Measurements from ENCODE around the gene SPOP.

The SPOP gene

GRCh38 chr17:49582789-49583188 is 95.1 kb downstream of the SPOP start:
- DNase-seq: peak; percentile 28

DNA sequence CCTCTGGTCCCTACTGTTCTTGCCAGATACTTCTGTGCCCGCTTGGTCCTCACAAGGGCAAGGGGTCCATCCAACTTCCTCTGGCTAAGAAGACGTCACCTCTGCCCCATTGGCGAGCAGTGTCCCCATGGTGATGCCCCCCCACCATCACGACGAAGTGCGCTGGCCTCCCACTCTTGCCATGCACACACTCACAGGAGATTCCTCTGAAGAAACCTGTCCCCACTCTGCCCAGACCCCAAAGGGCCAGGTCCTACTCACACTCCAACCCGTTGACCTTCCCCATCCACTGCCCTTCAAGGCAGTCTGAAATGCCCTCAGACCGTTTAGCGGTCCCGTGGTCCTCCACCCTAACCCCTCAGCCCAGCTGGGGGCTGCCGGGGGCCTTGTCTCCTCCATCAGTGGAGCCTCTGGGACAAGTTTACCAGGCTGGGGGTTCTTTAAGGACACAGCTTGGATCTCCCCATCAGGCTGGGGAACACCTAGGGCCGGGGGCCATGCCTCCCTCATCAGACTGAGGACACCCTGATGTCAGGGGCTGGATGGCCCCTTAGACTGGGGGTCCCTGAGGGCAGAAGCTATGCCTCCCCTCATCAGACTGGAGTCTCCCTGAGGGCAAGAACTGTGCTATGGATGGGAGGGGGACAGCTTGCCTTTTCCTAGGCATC is 95.7 kb downstream of the SPOP start:
- no peak for DNase-seq

DNA sequence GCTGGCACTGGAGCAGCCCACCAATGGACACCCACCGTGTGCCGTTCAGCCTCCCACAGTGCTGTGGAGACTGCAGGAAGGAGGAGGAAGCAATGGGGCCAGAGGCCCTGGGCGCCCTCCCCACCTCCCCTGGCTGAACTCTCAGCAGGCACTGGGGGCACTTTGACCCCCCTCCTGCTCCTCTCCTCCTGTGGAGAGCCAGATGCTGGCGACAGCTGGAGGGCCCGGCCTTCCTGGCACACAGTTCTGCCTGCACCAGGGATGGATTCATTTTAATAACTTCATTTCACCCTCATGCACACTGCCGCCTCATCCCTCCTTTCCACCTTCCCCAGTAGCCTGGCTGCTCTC is 96.3 kb downstream of the SPOP start:
- DNase-seq: no peak

DNA sequence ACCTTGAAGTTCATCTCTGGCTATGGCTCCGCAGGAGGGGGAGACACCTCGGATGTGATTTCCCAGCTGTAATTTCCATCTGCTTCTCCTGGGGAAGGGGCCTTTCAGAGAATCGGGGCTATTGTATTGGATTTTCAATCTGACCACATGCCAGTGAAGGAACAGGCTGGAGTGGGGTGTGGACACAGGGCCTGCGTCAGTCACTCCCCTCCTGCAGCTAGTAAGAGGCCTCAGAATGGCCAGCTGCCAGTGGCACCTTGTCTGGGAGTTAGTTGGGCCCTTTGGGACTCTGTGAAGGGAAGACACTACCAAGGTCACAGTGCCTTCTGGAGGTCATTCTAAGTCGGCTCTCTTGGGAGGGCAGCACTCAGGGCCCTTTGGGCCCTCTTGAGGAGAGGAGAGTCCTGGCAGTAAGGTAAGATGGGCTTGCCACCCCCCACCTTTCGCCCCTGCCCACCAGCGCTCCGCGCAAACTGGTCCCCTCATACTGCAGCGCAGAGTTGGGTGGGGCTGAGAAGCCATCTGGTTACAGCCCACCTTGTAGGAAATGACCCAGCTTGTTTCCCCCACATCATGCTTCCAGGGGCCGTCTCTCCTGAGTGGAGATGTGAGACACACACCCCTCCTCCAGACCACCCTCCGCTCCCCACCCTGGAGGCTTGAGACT is 96.8 kb downstream of the SPOP start:
- no peak for DNase-seq

- DNase-seq: no peak
Observed at GRCh38 chr17:49580055-49580721, 97.7 kb downstream of the SPOP start.

DNA sequence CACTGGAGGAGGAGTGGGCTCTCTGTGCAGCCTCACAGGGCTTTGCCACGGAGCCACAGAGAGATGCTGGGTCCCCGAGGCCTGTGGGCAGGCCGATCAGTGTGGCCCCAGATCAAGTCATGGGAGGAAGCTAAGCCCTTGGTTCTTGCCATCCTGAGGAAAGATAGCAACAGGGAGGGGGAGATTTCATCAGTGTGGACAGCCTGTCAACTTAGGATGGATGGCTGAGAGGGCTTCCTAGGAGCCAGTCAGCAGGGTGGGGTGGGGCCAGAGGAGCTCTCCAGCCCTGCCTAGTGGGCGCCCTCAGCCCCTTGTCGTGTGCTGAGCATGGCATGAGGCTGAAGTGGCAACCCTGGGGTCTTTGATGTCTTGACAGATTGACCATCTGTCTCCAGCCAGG is 98.4 kb downstream of the SPOP start:
- DNase-seq: no peak

GRCh38 chr17:49578952-49579500 is 98.9 kb downstream of the SPOP start:
- no peak for DNase-seq

DNA sequence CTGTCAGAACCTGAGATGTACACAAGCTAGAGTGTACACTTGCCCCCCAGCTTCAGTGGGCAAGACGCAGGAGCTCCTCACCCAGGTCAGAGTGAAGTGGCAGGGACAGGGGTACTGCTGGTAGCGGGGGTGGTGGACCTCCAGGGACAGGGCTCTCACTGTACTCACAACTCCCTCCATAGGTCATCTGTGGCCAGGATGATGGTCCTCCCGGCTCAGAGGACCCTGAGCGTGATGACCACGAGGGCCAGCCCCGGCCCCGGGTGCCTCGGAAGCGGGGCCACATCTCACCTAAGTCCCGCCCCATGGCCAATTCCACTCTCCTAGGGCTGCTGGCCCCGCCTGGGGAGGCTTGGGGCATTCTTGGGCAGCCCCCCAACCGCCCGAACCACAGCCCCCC is 99.5 kb downstream of the SPOP start:
- no peak for DNase-seq

GRCh38 chr17:49577963-49578362 is 99.9 kb downstream of the SPOP start:
- DNase-seq: no peak

GRCh38 chr17:49577650-49577934 is 100.3 kb downstream of the SPOP start:
- DNase-seq: no peak

- DNase-seq: no peak
Observed at GRCh38 chr17:49576917-49577649, 100.8 kb downstream of the SPOP start.

DNA sequence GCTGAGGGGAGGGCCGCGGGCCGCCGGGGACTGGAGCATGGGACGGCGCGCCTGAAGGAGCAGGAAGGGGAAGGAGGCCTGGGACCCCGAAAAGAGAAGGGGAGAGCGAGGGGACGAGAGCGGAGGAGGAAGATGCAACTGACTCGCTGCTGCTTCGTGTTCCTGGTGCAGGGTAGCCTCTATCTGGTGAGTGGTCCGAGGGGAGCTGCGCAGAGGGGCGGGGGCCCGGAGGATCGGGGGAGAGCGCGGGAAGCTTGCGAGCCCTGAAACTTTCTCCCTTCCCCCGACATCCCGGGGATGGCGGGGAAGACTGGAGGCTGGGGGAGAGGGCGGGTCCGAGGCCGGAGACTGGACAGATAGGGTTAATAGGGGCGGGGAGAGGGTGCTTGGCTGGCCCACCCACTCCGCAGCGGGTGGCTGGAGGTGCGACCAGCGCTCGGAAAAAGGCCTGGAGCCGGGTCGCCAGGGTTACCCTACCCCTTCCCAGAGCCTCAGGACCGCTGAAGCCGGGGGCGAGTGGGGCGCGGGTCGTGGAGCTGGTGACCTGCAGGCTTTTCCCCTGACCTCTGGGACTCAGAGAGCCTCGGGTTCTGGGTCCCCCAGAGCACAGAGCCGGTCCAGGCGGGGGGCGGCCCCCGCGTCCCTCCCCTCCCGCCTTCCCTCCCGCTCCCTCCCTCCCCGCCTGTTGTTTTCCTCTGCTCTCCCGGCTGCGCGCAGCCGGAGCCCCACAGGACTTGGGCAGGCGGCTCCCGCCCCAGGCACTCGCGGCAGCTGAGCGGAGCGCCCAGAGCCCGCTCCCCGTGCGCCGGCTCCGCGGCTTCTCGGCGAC is 101.6 kb downstream of the SPOP start:
- DNase-seq: peak; percentile 30

GRCh38 chr17:49575679-49576087 is 102.2 kb downstream of the SPOP start, which contains the start of gene NXPH3:
Gene NXPH3 (plus strand): TSS chr17:49575871. CDS start chr17:49576220, 349 bp downstream.
- DNase-seq: no peak

GRCh38 chr17:49574945-49575678 is 102.8 kb downstream of the SPOP start:
- DNase-seq: no peak

GRCh38 chr17:49574323-49574781 is 103.5 kb downstream of the SPOP start:
- no peak for DNase-seq

GRCh38 chr17:49573510-49574322 is 104.2 kb downstream of the SPOP start:
- DNase-seq: no peak

DNA sequence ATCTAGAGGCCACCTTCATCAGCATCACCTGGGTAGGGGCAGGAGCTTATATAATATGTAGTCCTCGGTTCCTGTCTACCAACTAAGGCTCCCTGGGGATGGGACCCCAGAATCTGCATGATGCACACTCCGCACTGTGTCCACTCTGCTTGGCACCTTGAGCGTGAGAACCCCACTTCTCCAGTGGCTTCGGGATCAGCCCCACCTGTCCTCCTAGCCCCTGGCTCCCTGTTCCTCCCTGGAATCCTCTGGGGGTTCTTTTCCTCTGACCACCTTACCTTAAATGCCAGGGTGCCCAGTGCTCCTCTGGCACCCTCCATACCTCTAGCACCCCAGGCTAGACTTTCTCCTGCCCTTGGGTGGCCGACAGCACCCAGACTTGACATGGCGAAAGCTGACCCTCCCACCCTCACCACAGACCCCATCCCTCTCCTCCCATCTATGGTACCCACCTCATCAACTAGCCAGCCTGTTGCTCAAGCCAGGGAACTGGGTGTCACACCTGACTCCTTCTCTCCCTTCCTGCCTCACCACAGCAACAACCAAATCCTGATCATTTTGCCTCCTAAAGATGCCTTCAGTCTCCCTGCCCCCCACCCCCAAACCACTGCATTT is 105.0 kb downstream of the SPOP start:
- DNase-seq: no peak

- DNase-seq: no peak
Observed at GRCh38 chr17:49572226-49572625, 105.7 kb downstream of the SPOP start.

DNA sequence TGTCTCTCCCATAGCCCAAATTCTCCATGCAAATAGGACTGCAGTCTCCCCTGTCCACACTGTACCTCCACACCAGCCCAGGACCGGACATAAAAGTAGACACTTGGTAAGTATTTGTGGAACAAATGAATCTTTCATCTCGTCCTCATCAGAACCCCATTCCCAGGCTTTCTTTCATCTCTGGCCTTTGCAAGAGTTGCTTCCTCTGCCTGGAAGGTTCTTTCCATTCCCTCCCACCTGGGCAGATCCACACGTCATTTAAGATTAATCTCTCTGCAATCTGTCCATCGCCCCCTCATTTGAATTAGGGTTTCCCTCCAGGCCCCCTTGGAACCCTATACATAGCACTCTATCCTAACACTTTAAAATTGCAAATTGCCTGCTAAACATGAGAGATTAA is 106.1 kb downstream of the SPOP start:
- DNase-seq: no peak

DNA sequence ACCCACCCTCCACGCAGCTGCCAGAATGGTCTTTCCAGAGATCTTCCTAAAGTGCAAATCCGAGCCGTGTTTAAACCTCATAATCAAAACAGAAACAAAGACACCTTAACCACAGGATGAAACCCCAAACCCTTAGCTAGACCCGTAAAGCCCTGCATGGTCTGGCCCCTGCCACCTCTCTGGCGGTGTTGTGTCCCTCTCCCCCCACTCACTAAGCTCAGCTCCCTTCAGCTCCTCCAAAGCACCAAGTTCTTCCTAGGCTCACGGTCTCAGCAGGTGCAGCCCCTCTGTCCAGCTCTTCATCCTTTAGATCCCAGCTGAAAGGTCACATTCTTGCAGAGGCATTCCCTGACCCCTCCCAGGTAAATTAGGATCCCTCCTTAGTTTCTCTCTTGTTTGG is 106.6 kb downstream of the SPOP start:
- no peak for DNase-seq
